Measurements from ENCODE around the gene ATP13A5.

The ATP13A5 gene

DNA sequence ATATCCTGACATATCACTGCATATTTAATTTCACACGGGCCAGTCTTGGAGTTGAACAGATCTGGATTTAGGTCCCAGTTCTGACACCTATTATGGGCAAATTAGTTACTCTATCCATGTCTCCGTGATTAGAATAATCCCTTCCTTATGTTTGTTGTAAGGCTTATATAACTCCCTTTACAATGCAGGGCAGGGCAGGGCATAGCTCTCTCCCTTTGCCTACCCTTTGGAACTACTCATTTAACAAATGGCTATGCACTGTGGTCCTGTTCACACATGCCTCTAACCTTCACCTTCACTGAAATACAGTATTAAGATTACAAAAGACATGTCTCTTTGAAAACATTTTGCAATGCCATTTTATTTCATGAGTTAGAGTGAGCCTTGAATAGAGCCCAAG lies 24.8 kb upstream of the ATP13A5 start:
- H3K4me3 ChIP-seq (ENCODE audit: low read depth, low read length) = no peak overlapping the region
- DNase-seq (ENCODE audit: low read depth) = no peak
- no peak for TF ChIP-seq MYC (IDR thresholded peaks at IDR 0.05; ENCODE audit: low read depth, low read length)
- TF ChIP-seq, protein P1, sequence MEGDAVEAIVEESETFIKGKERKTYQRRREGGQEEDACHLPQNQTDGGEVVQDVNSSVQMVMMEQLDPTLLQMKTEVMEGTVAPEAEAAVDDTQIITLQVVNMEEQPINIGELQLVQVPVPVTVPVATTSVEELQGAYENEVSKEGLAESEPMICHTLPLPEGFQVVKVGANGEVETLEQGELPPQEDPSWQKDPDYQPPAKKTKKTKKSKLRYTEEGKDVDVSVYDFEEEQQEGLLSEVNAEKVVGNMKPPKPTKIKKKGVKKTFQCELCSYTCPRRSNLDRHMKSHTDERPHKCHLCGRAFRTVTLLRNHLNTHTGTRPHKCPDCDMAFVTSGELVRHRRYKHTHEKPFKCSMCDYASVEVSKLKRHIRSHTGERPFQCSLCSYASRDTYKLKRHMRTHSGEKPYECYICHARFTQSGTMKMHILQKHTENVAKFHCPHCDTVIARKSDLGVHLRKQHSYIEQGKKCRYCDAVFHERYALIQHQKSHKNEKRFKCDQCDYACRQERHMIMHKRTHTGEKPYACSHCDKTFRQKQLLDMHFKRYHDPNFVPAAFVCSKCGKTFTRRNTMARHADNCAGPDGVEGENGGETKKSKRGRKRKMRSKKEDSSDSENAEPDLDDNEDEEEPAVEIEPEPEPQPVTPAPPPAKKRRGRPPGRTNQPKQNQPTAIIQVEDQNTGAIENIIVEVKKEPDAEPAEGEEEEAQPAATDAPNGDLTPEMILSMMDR (IDR thresholded peaks at IDR 0.05; ENCODE audit: low read depth, low read length) = no peak
- TF ChIP-seq, protein P2, sequence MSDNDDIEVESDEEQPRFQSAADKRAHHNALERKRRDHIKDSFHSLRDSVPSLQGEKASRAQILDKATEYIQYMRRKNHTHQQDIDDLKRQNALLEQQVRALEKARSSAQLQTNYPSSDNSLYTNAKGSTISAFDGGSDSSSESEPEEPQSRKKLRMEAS (IDR thresholded peaks at IDR 0.05; ENCODE audit: low read depth, low read length) = no peak
- no peak for TF ChIP-seq POLR2A (IDR thresholded peaks at IDR 0.05; ENCODE audit: extremely low read depth, insufficient read length)

DNA sequence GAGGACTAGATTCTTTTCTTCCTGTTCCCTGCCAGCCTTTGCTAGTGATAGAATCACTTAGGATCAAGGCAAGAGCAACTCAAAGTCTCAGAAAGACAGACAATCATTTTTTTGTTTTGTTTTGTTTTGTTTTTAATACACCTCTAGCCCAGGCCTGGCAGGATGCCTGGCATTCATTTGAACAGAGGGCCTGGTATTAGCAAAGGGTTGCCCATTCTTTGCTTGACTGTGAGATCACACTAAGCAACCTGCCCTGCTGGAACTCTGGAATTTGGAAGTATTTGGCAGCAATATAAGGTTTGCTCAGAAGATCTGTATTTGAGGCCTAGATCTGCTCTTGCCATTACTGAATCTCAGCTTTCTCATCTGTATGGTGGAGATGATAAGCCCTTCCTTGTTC lies 21.8 kb upstream of the ATP13A5 start:
- no peak for DNase-seq (ENCODE audit: low read depth)
- TF ChIP-seq, protein P1 (IDR thresholded peaks at IDR 0.05; ENCODE audit: low read depth, low read length) = no peak
- no peak overlapping the region for H3K4me3 ChIP-seq (ENCODE audit: low read depth, low read length)

DNA sequence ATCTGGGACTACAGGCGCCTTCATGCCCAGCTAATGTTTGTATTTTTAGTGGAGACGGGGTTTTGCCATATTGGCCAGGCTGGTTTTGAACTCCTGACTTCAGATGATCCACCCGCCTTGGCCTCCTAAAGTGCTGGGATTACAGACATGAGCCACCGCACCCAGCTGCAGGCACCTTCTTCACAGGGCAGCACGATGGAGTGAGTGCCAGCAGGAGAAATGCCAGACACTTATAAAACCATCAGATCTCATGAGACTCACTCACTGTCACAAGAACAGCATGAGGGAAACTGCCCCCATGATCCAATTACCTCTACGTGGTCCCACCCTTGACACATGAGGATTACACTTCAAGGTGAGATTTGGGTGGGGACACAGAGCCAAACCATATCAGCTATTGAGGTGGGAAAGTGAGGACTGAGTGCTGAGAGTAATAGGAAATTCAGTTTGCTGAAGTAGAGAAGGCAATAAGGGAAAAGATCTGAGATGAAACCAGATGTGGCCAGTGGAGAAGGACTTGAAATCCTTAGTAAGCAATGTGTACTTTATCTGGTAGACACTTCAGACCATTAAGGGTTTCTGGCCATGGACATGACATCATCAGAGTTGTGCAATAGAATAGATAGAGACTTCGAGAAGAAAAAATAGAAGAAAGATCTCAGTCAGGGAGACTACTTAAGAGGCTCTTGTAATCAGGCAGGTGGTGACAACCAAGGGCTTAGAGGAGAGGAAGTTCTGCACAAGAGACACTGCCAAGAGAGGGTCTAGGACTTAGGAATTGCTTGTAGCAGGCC lies 18.1 kb upstream of the ATP13A5 start:
- no peak overlapping the region for H3K4me3 ChIP-seq (ENCODE audit: low read depth, low read length)

DNA sequence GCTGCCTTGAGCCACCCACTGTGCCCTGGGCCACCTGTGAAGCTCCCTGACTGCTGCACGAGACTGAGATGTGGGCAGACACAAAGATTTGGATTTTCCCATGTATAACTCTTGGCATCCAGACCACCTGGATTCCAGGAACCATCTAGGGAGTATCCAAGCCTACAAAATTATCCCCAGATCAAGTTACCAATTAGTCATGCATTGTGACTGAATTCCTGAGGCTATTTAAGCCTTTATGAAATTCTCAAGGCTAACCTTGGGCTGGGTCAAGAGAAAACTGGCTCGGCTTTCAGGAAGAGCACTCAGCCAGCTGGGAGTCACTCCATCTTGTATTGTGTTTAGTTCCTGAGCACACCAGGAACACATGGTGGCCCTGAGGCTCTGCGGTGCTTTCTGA lies 13.3 kb upstream of the ATP13A5 start:
- no peak for TF ChIP-seq MYC (IDR thresholded peaks at IDR 0.05; ENCODE audit: low read depth, low read length)
- no peak for TF ChIP-seq POLR2A (IDR thresholded peaks at IDR 0.05; ENCODE audit: extremely low read depth, insufficient read length)
- TF ChIP-seq, protein P2 (IDR thresholded peaks at IDR 0.05; ENCODE audit: low read depth, low read length) = no peak
- TF ChIP-seq, protein P1 (IDR thresholded peaks at IDR 0.05; ENCODE audit: low read depth, low read length) = no peak
- DNase-seq (ENCODE audit: low read depth) = no peak
- H3K4me3 ChIP-seq (ENCODE audit: low read depth, low read length) = no peak overlapping the region

More for the DNA sequence above, 18.1 kb upstream of the ATP13A5 start:
- no peak for DNase-seq (ENCODE audit: low read depth)
- TF ChIP-seq, protein P1 (IDR thresholded peaks at IDR 0.05; ENCODE audit: low read depth, low read length) = no peak
- TF ChIP-seq, protein P2 (IDR thresholded peaks at IDR 0.05; ENCODE audit: low read depth, low read length) = no peak
- no peak for TF ChIP-seq MYC (IDR thresholded peaks at IDR 0.05; ENCODE audit: low read depth, low read length)

DNA sequence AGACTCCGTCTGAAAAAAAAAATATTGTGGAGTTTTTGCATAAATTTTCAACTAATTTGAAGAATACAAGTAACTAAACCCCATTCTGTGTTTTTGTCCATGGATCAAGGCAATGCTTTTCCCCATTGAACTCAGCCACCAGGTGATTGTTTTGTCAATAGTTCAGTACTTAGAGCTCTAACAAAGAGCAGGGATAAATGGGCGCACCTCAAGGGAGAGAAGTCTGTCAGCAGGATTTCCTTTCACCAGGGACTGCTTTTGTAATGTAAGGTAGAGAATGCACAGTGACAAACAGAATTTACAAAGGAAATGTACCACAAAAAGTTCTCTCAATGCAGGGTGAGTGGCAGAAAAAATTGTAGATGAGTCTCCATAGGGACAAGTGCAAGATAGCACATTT lies 10.8 kb upstream of the ATP13A5 start:
- no peak for DNase-seq (ENCODE audit: low read depth)
- H3K4me3 ChIP-seq (ENCODE audit: low read depth, low read length) = no peak overlapping the region
- TF ChIP-seq POLR2A (IDR thresholded peaks at IDR 0.05; ENCODE audit: extremely low read depth, insufficient read length) (no peak), MYC (IDR thresholded peaks at IDR 0.05; ENCODE audit: low read depth, low read length) (no peak)
- TF ChIP-seq, protein P1 (IDR thresholded peaks at IDR 0.05; ENCODE audit: low read depth, low read length) = no peak
- TF ChIP-seq, protein P2 (IDR thresholded peaks at IDR 0.05; ENCODE audit: low read depth, low read length) = no peak

DNA sequence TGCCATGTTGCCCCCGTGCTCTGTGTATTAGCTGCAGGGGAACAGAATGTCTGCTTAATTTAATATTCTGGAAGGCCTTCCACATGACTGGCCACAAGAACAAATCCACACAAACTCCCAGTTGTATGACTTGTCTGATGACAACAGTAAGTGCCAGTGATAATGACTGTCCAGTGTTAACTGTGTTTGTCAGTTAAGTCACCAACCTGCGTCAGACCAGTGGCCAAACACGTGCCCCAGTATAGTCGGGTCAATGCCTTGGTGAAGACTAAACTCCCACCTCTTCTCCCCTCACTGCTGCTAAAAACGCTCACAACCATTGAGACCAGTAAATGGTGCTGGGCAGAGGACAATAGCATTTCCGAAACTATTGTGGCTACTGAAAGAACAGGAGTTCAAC lies 9.8 kb upstream of the ATP13A5 start:
- TF ChIP-seq, protein P2 (IDR thresholded peaks at IDR 0.05; ENCODE audit: low read depth, low read length) = no peak
- TF ChIP-seq POLR2A (IDR thresholded peaks at IDR 0.05; ENCODE audit: extremely low read depth, insufficient read length) = no peak
- no peak for TF ChIP-seq MYC (IDR thresholded peaks at IDR 0.05; ENCODE audit: low read depth, low read length)
- TF ChIP-seq, protein P1 (IDR thresholded peaks at IDR 0.05; ENCODE audit: low read depth, low read length) = no peak
- no peak overlapping the region for H3K4me3 ChIP-seq (ENCODE audit: low read depth, low read length)
- no peak for DNase-seq (ENCODE audit: low read depth)
